Left lung (tissue), 14 donors: ENCODE measurements around the gene GSTT2B. TPM values are rescaled to one million over a fixed set of nuclear protein-coding genes. Genes with fewer than 3 reads are reported as not detected.
A peak's percentile ranks its signal among the peaks of the same experiment; 100 is the strongest.
"Not testable (repeated sequence)": the region's sequence is repeated elsewhere in the genome, so short reads cannot be mapped to it uniquely, and the experiment has no call there.

ENCODE experiments used
- ATAC-seq: fragments of 200-7000 bp; cut with Tn5 transposase; one replicate; pipeline ENCODE4 v1.9.1; 2020; ENCODE audit warnings: moderate library complexity
- DNase-seq, 4 donors: peaks; one replicate each; pipeline ENCODE4 v3.0.0-alpha.2; 2013 to 2020
- H3K27ac ChIP-seq, 2 donors: fragments of 200-600 bp; sonication (generic) in 1 of 2; one replicate each; pipeline versions ENCODE4 v1.5.0 to v1.8.0; 2020 to 2021
- H3K27me3 ChIP-seq, 2 donors: fragments of 200-600 bp; sonication (generic) in 1 of 2; one replicate each; pipeline versions ENCODE4 v1.5.0 to v1.8.0; 2020 to 2021
- H3K36me3 ChIP-seq, 2 donors: fragments of 200-600 bp; sonication (generic) in 1 of 2; one replicate each; pipeline versions ENCODE4 v1.5.0 to v1.8.0; 2020 to 2021
- H3K4me1 ChIP-seq, 2 donors: fragments of 200-600 bp; one replicate each; pipeline ENCODE4 v1.8.0; 2021
- H3K4me3 ChIP-seq, 2 donors: fragments of 200-600 bp; sonication (generic) in 1 of 2; one replicate each; pipeline versions ENCODE4 v1.5.0 to v1.8.0; 2020 to 2021; ENCODE audit warnings: mild to moderate bottlenecking in 1 of 2
- H3K9me3 ChIP-seq, 2 donors: fragments of 200-600 bp; sonication (generic) in 1 of 2; one replicate each; pipeline versions ENCODE4 v1.5.0 to v1.8.0; 2020 to 2021
- intact Hi-C, 2 donors: fragments of 100-400 bp; cut with DNase I; formaldehyde crosslinking; loops; one replicate each; pipeline versions ENCODE4 v1.11.2 to v1.14.2; 2022
- long read RNA-seq, 12 donors: library from polyadenylated mRNA in 2 of 12; unstranded in 2 of 12; transcript quantifications; one replicate each; pipeline ENCODE4 v2.0.0 and lab custom pipeline, GENCODE V29; 2019 to 2026
- polyA plus RNA-seq, 6 donors: library from polyadenylated mRNA; unstranded; fragments of 120-200 nt; gene quantifications; one replicate each; pipeline ENCODE4 v1.2.1, GENCODE V29; 2013; ENCODE audit not compliant: insufficient read length in 6 of 6
- total RNA-seq, 2 donors: library from RNA; stranded (reverse); fragmentation: NEBNext Ultra II Directional; extraction: Animal tissue kit (Norgen Biotek cat#: 25700); gene quantifications; one replicate each; pipeline ENCODE4 v1.2.1, GENCODE V29; 2021
- TF ChIP-seq, protein P1 (sequence below), 2 donors: fragments of 200-600 bp; sonication (generic) in 1 of 2; IDR thresholded peaks; one replicate each; pipeline versions ENCODE4 v1.5.0 to v1.8.0; 2021; ENCODE audit warnings: antibody characterized with exemption in 2 of 2
- donor health status: DM: no; HTN: yes; CAD: no.
- donor health status: DM: no; HTN: no; CAD: no.

The GSTT2B gene, protein sequence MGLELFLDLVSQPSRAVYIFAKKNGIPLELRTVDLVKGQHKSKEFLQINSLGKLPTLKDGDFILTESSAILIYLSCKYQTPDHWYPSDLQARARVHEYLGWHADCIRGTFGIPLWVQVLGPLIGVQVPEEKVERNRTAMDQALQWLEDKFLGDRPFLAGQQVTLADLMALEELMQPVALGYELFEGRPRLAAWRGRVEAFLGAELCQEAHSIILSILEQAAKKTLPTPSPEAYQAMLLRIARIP
- total RNA-seq (10 to 100 TPM in 1 of 2 donors, 1 to 10 TPM in 1; 1.3 to 33.7 TPM), polyA plus RNA-seq (10 to 100 TPM in 3 of 6 donors, 1 to 10 TPM in 3; 7.6 to 21.8 (median 10.3) TPM)
- long read RNA-seq, donor 1, partial matches to known transcripts: 0 of 1 reads
- long read RNA-seq, donor 1, other reads (novel, unspliced or antisense): 0 of 1 reads
- long read RNA-seq, donor 2, partial matches to known transcripts: 0 of 5 reads
- long read RNA-seq, donor 2, other reads (novel, unspliced or antisense): 0 of 5 reads
- long read RNA-seq, donor 3, transcript GSTT2B-201 (5 exons, 1,099 nt): major isoform, 11 of 22 reads
- long read RNA-seq, donor 3, partial matches to known transcripts: 9 of 22 reads
- long read RNA-seq, donor 3, other reads (novel, unspliced or antisense): 0 of 22 reads
- long read RNA-seq, donor 4, transcript GSTT2B-202 (5 exons, 819 nt): minor isoform, 7 of 63 reads
- long read RNA-seq, donor 4, transcript GSTT2B-201 (5 exons, 1,099 nt): major isoform, 45 of 63 reads
- long read RNA-seq, donor 4, partial matches to known transcripts: 7 of 63 reads
- long read RNA-seq, donor 4, other reads (novel, unspliced or antisense): 4 of 63 reads
- long read RNA-seq, donor 5: 0 reads
- long read RNA-seq, donor 6, partial matches to known transcripts: 0 of 1 reads
- long read RNA-seq, donor 6, other reads (novel, unspliced or antisense): 0 of 1 reads
- long read RNA-seq, donor 7, partial matches to known transcripts: 0 of 1 reads
- long read RNA-seq, donor 7, other reads (novel, unspliced or antisense): 0 of 1 reads
- long read RNA-seq, donor 8: 0 reads
- long read RNA-seq, donor 9: 0 reads
- long read RNA-seq, donor 10, partial matches to known transcripts: 0 of 1 reads
- long read RNA-seq, donor 10, other reads (novel, unspliced or antisense): 0 of 1 reads
- long read RNA-seq, donor 11, partial matches to known transcripts: 0 of 4 reads
- long read RNA-seq, donor 11, other reads (novel, unspliced or antisense): 0 of 4 reads
- long read RNA-seq, donor 12, transcript GSTT2B-201 (5 exons, 1,099 nt): major isoform, 8 of 9 reads
- long read RNA-seq, donor 12, partial matches to known transcripts: 0 of 9 reads
- long read RNA-seq, donor 12, other reads (novel, unspliced or antisense): 0 of 9 reads

DNA sequence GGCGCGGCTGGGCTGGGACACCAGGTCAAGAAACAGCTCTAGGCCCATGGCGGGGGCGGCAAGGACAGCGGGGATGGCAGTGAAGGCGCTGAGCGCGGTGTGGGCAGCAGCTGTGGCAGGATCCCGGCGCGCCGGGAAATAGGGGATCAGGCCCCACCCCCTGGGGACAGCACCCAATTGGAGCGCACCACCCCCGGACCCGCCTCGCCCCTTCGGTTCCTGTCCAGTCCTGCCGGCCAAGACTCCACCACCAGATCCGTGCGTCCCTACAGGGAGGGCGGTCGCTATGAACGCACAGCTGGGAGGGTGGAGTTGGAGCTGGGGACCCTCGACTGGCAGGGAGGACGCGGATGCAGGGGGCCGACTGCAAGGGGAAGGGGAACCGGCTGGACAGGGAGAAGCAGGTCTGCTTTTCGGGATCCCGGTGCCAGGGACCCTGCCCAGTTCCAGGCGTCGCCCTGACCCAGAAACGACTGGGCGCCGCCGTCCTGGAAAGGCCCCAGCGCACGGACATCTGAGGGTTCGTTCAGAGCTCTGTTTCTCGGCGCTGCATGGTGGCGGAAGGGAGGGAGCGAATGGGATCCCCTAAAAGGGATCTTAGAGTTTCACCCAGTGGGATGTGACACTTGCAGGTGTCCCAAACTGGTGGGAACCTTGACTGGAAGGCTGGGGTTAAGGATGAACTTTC lies at the start of gene GSTT2B:
GSTT2B (minus strand) TSS at position 112 of the 688 bp plus-strand sequence; CDS start at position 48, 64 bp downstream.
- H3K4me1 ChIP-seq, H3K36me3 ChIP-seq, H3K9me3 ChIP-seq, H3K4me3 ChIP-seq, intact Hi-C loops, H3K27ac ChIP-seq, DNase-seq, H3K27me3 ChIP-seq: not testable (repeated sequence)
- peak; percentile 94 for ATAC-seq

DNA sequence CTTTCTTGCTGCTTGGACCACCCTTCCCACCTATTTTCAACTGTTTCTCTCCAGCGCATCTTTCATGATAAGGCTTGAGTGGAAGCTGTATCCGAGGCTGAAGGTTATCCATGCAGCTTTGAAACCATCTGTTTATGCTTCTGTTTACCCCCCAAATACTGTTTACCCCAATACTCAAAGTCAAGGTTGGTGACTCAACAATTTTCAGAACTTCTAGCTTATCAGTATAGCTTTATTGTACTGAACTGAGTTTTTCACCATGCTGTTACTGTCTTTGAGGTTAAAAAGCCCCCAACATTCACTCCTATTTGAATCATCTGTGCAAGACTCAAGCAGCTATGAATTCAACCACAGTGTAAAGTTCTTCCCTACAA lies 49.0 kb upstream of the GSTT2B start:
- Histone ChIP-seq H3K4me3 (no peak overlapping the region), H3K27me3 (no peaks in the 10 kb centered on the region), H3K9me3 (no peaks in the 10 kb centered on the region), H3K27ac (no peak overlapping the region), H3K36me3 (no peaks in the 10 kb centered on the region), H3K4me1 (peaks cover 9 to 22% of the 10 kb centered on the region in 2 donors)
- ATAC-seq (no peak), DNase-seq (no peak)
- TF ChIP-seq, protein P1, sequence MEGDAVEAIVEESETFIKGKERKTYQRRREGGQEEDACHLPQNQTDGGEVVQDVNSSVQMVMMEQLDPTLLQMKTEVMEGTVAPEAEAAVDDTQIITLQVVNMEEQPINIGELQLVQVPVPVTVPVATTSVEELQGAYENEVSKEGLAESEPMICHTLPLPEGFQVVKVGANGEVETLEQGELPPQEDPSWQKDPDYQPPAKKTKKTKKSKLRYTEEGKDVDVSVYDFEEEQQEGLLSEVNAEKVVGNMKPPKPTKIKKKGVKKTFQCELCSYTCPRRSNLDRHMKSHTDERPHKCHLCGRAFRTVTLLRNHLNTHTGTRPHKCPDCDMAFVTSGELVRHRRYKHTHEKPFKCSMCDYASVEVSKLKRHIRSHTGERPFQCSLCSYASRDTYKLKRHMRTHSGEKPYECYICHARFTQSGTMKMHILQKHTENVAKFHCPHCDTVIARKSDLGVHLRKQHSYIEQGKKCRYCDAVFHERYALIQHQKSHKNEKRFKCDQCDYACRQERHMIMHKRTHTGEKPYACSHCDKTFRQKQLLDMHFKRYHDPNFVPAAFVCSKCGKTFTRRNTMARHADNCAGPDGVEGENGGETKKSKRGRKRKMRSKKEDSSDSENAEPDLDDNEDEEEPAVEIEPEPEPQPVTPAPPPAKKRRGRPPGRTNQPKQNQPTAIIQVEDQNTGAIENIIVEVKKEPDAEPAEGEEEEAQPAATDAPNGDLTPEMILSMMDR (IDR thresholded peaks at IDR 0.05): no peak
- intact Hi-C loops: no loop called here

GRCh38 chr22:24009227-24010017 lies 48.4 kb upstream of the GSTT2B start:
- intact Hi-C loops: no loop called here
- TF ChIP-seq, protein P1 (IDR thresholded peaks at IDR 0.05): no peak
- Histone ChIP-seq H3K9me3 (no peaks in the 10 kb centered on the region), H3K27ac (no peak overlapping the region), H3K27me3 (no peaks in the 10 kb centered on the region), H3K36me3 (no peaks in the 10 kb centered on the region), H3K4me3 (no peak overlapping the region), H3K4me1 (peaks cover 9 to 22% of the 10 kb centered on the region in 2 donors)
- DNase-seq (no peak), ATAC-seq (no peak)

DNA sequence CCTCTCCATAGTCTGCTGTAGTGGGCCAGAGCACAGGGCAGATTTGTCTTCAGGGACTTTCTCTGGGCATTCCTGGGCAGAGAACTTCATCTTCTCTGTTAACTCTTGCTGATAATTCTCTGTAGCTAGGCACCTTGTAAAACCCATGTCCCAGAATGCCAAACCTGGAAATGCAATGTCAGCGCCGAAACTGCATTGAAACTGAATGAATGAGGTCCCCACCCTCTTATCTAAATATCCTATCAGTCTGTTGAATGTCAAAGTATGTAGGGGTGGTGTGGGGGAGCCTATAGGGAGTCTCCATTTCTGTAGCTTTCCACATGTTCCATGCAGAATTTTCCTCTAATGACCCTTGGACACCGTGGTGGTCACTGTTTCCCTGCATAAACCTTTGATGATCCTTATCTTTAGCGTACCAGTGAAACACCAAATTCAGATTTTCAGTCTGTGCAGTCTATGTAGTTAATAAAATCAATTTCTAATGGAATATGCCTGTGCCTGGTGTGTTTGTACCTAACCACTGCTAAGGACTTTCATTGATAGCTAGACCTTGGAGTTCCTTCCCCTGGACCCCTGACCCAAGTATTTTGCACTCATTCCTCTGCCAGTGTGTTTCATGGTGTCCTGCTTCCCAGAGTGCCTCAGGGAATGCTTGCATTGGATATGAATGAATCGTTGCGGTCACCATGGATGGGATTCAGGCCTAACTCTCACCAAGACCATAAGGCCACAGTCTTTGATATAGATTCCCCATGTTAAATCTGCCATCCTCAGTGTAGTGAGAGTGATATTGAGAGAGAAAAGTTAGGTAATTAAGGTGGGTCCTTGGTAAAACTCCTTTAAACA lies 47.6 kb upstream of the GSTT2B start:
- intact Hi-C loops: no loop called here
- TF ChIP-seq, protein P1 (IDR thresholded peaks at IDR 0.05): no peak
- Histone ChIP-seq H3K4me3 (no peak overlapping the region), H3K27ac (no peak overlapping the region), H3K9me3 (no peaks in the 10 kb centered on the region), H3K27me3 (no peaks in the 10 kb centered on the region), H3K36me3 (no peaks in the 10 kb centered on the region), H3K4me1 (peaks cover 9 to 22% of the 10 kb centered on the region in 2 donors)
- DNase-seq: no peak
- ATAC-seq: no peak
